Esophagus (tissue), 2 donors: Measurements from ENCODE around the gene TCF7. TPM values are rescaled to one million over a fixed set of nuclear protein-coding genes. Genes with fewer than 3 reads are reported as not detected.

Source experiments
- H3K27ac ChIP-seq, 2 donors: one replicate each; pipeline ENCODE4 v1.5.1; 2013; ENCODE audit warnings: low read depth in 2 of 2, mild to moderate bottlenecking in 2 of 2, inconsistent platforms in 1 of 2, low read length in 1 of 2, moderate library complexity in 1 of 2
- H3K27me3 ChIP-seq, 2 donors: one replicate each; pipeline ENCODE4 v1.6.1; 2013; ENCODE audit warnings: low read length in 2 of 2, control low read depth in 1 of 2, mild to moderate bottlenecking in 1 of 2; ENCODE audit not compliant: insufficient read depth in 2 of 2, control insufficient read depth in 1 of 2
- H3K36me3 ChIP-seq, 2 donors: one replicate each; pipeline ENCODE4 v1.6.1; 2013; ENCODE audit warnings: low read length in 1 of 2; ENCODE audit not compliant: control insufficient read depth in 2 of 2, insufficient read depth in 2 of 2
- H3K4me1 ChIP-seq, 2 donors: one replicate each; pipeline ENCODE4 v1.6.1; 2013; ENCODE audit warnings: low read length in 1 of 2; ENCODE audit not compliant: control insufficient read depth in 2 of 2, insufficient read depth in 2 of 2
- H3K4me3 ChIP-seq, 2 donors: one replicate each; pipeline ENCODE4 v1.5.1; 2013; ENCODE audit warnings: low read length in 2 of 2, mild to moderate bottlenecking in 2 of 2, low read depth in 1 of 2, moderate library complexity in 1 of 2
- H3K9me3 ChIP-seq, 2 donors: one replicate each; pipeline ENCODE4 v1.6.1; 2013; ENCODE audit warnings: mild to moderate bottlenecking in 2 of 2, low read depth in 1 of 2, low read length in 1 of 2, moderate library complexity in 1 of 2; ENCODE audit not compliant: control insufficient read depth in 2 of 2, insufficient read depth in 1 of 2
- WGBS, 2 donors: extraction: QIAGEN DNeasy Blood & Tissue Kit; methylation state at CpG; one replicate each; pipeline ENCODE4 v1.1.7; 2013; 5-methylcytosine and 5-hydroxymethylcytosine counted together
- polyA plus RNA-seq, 2 donors: library from polyadenylated mRNA; stranded (reverse); fragments of 200-250 nt; gene quantifications; one replicate each; pipeline ENCODE4 v1.2.3, GENCODE V29; 2013
- donor health status: healthy with polysubstance abuse.
- donor health status: Bipolar disorder and iron deficiency.

The TCF7 gene
- polyA plus RNA-seq, 2 donors = 2.4 to 2.7 TPM

DNA sequence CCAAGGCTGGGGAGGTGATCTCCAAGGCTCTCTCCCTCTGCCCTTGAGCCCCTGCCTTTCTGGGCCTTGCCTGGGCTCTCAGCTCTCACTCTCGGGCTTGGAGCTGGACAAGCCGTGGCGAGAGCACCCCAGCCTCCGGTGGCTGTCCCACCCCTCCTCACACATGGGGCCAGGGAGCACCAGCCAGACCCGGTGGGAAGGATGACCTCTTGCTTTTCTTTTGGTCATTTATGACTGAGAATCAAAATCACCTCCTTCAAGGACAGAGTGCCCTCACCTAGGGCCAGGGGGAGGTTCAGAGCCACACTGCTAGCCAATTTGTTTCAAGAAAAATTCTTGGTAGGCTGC, 14.1 kb downstream of the TCF7 start:
- Histone ChIP-seq H3K9me3 (no peaks in the 10 kb centered on the region), H3K36me3 (peaks cover 0 to 10% of the 10 kb centered on the region in 2 donors), H3K27me3 (no peaks in the 10 kb centered on the region), H3K4me1 (peaks cover 14 to 20% of the 10 kb centered on the region in 2 donors), H3K4me3 (no peak overlapping the region), H3K27ac (no peak overlapping the region)
- 56 to 83% methylated on average over 5 of the region's 5 CpGs for WGBS, 2 donors

DNA sequence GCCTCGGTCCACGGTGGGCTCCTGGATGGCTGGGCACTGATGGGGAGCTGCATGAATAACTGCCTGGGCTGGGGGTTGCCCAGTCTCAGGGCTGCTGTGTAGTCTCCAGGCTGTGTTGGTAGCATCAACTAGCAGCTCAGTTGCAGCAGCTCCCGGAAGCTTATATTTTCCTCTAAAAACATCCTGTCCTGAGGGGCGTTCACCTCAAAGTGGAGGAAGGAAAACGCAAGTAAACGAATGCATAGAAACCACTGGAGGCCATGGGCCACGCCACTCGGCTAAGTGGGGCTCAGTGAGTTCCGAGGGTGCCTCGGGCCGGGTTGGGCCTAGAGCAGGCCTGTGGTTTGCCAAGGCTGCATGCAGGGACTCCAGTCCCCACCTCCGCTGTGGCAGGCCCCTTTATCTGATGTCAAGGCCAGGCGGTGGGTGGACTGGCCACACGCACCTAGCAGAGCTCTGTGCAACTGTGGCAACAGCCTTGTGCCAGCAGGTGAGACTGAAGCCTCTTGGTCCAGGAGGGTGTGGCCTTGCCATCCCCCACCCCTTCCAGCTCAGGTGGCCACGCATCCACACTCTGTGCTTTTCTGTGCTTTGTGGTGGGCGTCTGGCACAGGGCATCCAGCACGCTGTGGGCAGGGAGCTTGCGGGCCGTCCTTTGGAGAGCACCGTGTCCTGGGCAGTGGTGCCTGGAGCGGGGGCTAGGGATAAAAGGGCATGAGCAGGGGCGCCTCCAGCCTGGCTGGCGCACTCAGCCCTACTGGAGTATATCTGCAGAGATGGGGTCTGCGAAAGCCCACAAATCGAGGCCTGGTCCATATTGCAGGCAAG, 15.1 kb downstream of the TCF7 start:
- H3K4me1 ChIP-seq = peaks cover 13 to 20% of the 10 kb centered on the region in 2 donors
- H3K27ac ChIP-seq = no peak overlapping the region
- H3K9me3 ChIP-seq = no peaks in the 10 kb centered on the region
- peaks cover 0 to 17% of the 10 kb centered on the region in 2 donors for H3K36me3 ChIP-seq
- H3K4me3 ChIP-seq = no peak overlapping the region
- WGBS, 2 donors = 74 to 82% methylated on average over 25 of the region's 25 CpGs
- no peaks in the 10 kb centered on the region for H3K27me3 ChIP-seq

DNA sequence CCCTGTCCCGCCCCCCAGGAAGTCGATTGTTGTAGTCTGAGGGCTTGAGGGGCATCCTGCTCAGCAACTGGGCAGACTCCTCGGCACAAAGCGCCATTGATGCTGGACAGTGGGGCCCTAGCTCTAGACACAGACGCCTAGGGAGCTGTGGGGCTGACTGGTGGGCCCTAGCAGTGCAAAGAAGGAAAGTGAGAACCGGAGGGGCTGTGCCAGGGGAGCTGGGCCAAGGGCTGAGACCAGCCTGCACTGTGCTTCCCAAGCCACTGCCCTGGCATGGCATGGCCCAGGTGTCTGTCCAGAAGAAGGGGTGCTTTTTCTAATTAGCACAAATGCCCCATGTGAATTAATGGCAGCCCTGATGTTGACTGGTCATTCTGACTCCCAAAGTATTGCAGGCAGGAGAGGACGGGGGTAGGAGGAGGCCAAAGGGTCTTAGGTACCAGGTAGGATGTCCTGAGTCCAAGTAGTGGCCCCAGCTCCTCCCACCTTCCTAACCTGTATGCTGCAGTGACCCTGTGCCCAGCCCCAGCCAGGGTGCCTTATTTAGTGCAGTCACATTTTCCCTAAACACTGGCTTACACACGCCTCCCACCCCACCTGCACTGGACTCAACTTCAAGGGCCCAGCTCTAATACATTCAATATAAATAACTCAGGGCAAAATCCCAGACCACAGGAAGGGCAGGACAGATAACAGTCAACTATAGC, 15.9 kb downstream of the TCF7 start:
- WGBS, 2 donors = 88% methylated on average over 8 of the region's 8 CpGs
- Histone ChIP-seq H3K27me3 (no peaks in the 10 kb centered on the region), H3K4me3 (no peak overlapping the region), H3K4me1 (peaks cover 9 to 17% of the 10 kb centered on the region in 2 donors), H3K9me3 (no peaks in the 10 kb centered on the region), H3K36me3 (peaks cover 0 to 18% of the 10 kb centered on the region in 2 donors), H3K27ac (peak overlapping the region in 1 of 2 donors; percentile 5)

DNA sequence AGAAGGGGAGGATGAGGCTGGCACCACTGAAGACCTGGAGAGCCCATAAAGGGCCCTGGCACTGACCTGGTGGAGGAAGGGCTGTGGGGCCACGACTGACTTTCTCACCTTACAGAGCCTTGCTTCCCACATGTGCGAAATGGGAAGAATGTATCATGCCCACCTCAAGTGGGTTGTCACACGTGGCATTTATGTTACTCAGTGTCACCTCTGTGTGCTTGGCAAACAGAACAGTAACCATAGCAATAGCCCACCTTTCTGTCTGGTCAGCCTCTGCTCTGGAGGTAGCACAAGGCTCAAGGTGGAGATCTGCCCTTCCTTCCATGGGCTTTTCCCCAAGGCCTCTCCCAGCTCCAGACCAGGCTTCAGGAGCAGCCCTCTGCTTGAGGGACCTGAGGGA, 16.7 kb downstream of the TCF7 start:
- 81 to 94% methylated on average over 3 of the region's 3 CpGs for WGBS, 2 donors
- Histone ChIP-seq H3K27ac (no peak overlapping the region), H3K4me1 (peaks cover 7 to 13% of the 10 kb centered on the region in 2 donors), H3K4me3 (no peak overlapping the region), H3K36me3 (peaks cover 0 to 19% of the 10 kb centered on the region in 2 donors), H3K27me3 (no peaks in the 10 kb centered on the region), H3K9me3 (no peaks in the 10 kb centered on the region)

DNA sequence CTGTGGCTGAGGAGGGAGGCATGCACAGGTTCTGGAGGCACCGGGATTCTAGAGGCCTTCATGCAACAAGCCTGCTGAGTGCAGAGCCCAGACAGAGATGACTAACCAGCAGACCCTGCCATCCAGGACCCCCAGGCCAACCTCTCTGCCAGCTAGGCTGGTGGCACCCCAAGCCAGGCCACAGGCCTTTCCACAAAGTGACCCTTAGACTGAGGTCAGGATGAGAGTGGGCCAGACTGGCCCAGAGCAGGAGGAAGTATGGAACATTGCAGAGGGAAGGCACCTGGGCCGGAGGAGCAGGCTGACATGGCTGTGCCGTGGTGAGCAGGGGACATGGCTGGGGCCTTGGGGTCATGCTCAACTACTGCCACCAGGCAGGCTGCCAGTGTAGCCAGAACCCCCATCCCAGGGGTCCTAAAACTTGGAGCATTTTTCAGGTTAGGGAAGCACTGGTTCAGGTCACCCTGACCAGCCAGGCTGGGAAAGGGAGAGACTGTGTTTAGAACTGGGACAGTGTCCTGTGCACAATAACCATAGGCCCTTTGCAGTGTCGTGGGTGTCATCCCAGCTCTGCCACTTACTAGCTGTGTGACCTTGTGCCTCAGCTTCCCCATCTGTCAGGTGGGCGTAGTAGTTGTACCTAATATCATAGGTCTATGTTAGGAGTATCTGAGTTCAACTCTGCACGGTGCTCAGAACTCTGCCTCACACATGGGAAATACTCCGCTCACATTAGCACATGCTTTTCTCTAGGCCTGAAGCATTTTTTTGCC, 17.3 kb downstream of the TCF7 start:
- Histone ChIP-seq H3K27ac (no peak overlapping the region), H3K4me1 (peaks cover 6 to 17% of the 10 kb centered on the region in 2 donors), H3K36me3 (peaks cover 4 to 25% of the 10 kb centered on the region in 2 donors), H3K4me3 (no peak overlapping the region), H3K9me3 (no peaks in the 10 kb centered on the region), H3K27me3 (no peaks in the 10 kb centered on the region)
- WGBS, 2 donors = 88 to 91% methylated on average over 7 of the region's 7 CpGs

DNA sequence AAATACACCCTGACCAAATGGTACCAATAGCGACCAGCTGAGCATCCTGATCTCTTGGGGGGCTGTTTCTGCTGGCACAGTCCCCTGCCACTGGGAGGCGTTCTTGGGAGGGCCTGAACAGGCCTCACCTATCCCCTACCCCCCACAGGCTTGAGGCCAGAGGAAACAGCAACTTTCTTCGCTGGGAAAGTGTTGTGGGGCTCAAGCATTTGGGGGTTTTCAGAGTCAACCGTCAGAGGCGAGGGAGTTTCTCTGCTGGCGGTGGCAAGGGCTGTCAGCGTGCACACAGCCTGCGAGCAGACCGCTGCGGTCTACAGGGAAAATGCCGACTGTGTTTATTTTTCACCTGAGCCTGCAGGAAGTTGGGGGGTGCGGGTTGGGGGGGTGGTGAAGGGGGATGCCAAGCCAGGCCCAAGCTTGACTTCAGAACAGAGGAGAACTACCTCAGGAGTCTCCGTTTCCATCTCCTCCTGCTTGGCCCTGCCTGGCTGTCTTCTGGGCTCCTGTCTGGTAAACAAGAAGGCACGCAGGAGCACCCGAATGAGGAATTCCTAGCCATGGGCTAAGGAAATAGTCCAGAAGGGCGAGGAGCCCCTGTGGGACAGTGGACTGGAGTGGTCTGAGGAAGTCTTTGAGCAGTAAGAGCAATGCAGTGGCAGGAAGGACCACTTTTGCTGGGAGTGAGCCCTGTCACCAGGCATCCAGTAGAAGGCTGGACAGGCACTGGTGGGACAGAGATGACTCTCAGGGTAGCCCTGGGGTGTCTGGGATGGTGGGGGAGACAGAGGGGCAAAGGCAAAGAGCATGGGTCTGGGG, 18.1 kb downstream of the TCF7 start:
- Histone ChIP-seq H3K9me3 (no peaks in the 10 kb centered on the region), H3K36me3 (peaks cover 4 to 28% of the 10 kb centered on the region in 2 donors), H3K27me3 (no peaks in the 10 kb centered on the region), H3K4me3 (no peak overlapping the region), H3K27ac (no peak overlapping the region), H3K4me1 (peaks cover 6 to 17% of the 10 kb centered on the region in 2 donors)
- WGBS, 2 donors = 66 to 70% methylated on average over 16 of the region's 16 CpGs

DNA sequence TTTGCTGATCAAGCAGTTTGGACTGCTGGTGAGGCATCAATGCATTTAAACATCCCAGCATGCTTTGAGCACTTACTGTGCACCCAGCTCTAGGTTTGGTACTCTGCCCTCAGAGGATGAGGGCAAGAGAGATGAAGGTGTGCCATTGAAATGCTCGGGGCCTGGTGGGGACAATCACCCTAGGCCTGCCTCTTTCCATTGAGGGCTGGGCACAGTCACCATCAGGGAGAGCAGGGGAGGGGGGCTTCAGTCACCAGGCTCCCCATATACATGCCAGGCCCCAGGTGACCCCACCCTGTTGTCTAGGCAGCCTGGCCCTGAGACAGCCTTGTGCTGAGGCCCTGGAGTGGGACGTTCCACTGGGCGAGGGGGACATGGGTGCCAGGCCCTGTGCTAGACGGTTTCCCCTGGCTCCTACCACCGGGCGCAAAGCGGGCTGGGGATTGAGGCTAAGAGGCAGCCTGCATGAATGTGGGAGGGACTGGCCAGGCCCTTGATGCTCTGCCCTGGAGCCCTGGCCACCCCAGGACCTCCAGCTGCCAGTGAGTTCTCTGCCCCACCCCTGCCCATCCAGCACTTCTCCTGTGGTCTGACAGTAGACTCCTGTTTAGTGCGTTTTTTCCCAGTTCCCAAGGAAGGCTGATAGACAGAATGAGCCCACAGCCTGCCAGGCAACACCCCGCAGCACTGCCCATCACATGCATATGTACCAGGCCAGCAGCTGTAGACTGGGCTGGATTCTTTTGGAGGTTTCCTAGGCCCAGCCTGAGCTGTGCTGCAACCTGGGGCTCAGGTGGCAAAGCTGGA, 18.9 kb downstream of the TCF7 start:
- Histone ChIP-seq H3K4me3 (no peak overlapping the region), H3K27ac (no peak overlapping the region), H3K9me3 (no peaks in the 10 kb centered on the region), H3K4me1 (peaks cover under 1 to 12% of the 10 kb centered on the region in 2 donors), H3K36me3 (peaks cover 4 to 26% of the 10 kb centered on the region in 2 donors), H3K27me3 (no peaks in the 10 kb centered on the region)
- WGBS, 2 donors = 86 to 87% methylated on average over 9 of the region's 9 CpGs

DNA sequence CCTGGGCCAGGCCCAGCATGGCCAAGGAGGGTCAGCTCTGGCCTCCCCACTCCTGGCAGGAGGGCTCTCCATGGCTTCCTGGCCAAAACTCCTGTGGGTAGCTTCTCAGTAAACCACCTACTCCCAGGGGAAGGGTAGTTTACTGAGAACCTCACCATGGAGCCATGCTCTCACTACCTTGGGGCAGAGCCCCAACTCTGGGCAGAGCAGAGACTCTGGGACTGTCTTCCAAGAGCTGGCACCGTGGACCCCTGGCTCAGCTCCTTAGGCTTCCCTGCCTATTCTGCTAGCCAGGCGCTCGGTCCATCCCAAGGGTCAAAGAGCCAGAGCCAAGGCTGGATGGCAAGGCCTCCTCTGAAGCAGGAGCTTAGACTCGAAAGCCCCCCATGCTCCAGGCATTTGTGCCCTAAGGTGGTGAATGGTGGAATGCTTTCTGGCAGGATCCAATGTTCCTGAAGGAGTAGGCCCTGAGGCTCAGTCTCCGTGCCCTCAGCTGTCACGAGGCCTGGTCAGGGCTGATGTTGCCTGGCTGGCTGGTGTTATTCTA, 19.6 kb downstream of the TCF7 start:
- H3K36me3 ChIP-seq = peaks cover 4 to 26% of the 10 kb centered on the region in 2 donors
- peaks cover 0 to 12% of the 10 kb centered on the region in 2 donors for H3K4me1 ChIP-seq

More for the DNA sequence above, 19.6 kb downstream of the TCF7 start:
- no peaks in the 10 kb centered on the region for H3K27me3 ChIP-seq
- no peak overlapping the region for H3K4me3 ChIP-seq
- no peak overlapping the region for H3K27ac ChIP-seq
- H3K9me3 ChIP-seq = no peaks in the 10 kb centered on the region
- 81 to 85% methylated on average over 6 of the region's 6 CpGs for WGBS, 2 donors
